Measurements from ENCODE around the gene TCOF1.

GRCh38 chr5:150389531-150390266 lies 32.2 kb downstream of the TCOF1 start:
- TF ChIP-seq, protein P1, sequence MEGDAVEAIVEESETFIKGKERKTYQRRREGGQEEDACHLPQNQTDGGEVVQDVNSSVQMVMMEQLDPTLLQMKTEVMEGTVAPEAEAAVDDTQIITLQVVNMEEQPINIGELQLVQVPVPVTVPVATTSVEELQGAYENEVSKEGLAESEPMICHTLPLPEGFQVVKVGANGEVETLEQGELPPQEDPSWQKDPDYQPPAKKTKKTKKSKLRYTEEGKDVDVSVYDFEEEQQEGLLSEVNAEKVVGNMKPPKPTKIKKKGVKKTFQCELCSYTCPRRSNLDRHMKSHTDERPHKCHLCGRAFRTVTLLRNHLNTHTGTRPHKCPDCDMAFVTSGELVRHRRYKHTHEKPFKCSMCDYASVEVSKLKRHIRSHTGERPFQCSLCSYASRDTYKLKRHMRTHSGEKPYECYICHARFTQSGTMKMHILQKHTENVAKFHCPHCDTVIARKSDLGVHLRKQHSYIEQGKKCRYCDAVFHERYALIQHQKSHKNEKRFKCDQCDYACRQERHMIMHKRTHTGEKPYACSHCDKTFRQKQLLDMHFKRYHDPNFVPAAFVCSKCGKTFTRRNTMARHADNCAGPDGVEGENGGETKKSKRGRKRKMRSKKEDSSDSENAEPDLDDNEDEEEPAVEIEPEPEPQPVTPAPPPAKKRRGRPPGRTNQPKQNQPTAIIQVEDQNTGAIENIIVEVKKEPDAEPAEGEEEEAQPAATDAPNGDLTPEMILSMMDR (IDR thresholded peaks at IDR 0.05; ENCODE audit: insufficient read depth, low read length, poor library complexity, severe bottlenecking): no peak
- TF ChIP-seq EZH2phosphoT487 (conservative IDR thresholded peaks at IDR 0.05; ENCODE audit: low read length): no peak

Data from SU-DHL-6 (cell line).